Brain microvascular endothelial cell (primary cell): Measurements from ENCODE around the gene RPL19.

ENCODE experiments used
- DNase-seq: peaks from one replicate; pipeline ENCODE4 v3.0.0-alpha.2; 2020
- H3K27ac ChIP-seq: fragments of 250-450 bp; sonication (Bioruptor Pico); 2 replicates; pipeline ENCODE4 v1.5.1; 2020; ENCODE audit warnings: mild to moderate bottlenecking, moderate library complexity
- H3K27me3 ChIP-seq: fragments of 250-450 bp; sonication (Bioruptor Pico); replicated peaks from 2 replicates; pipeline ENCODE4 v1.5.1; 2020; ENCODE audit warnings: mild to moderate bottlenecking
- H3K36me3 ChIP-seq: fragments of 250-450 bp; sonication (Bioruptor Pico); replicated peaks from 2 replicates; pipeline ENCODE4 v1.5.1; 2020; ENCODE audit warnings: mild to moderate bottlenecking
- H3K4me3 ChIP-seq: 2 replicates; pipeline ENCODE4 v1.5.1; 2011; ENCODE audit warnings: low read depth, mild to moderate bottlenecking, control low read depth, low read length, moderate library complexity
- in situ Hi-C: cut with HindIII; loops from 2 replicates; pipeline ENCODE4 v1.10.0; 2017; ENCODE audit warnings: low sequenced_read_pairs, low pct_ligation_motif_present
- TF ChIP-seq, protein P1 (sequence below): IDR thresholded peaks from 2 replicates; pipeline ENCODE4 v1.5.1; 2011; ENCODE audit warnings: low read depth, mild to moderate bottlenecking, moderate library complexity, low read length, control low read depth, inconsistent platforms; ENCODE audit errors: missing control alignments

Gene RPL19

GRCh38 chr17:39155654-39156053, 44.4 kb upstream of the RPL19 start:
- TF ChIP-seq, protein P1, sequence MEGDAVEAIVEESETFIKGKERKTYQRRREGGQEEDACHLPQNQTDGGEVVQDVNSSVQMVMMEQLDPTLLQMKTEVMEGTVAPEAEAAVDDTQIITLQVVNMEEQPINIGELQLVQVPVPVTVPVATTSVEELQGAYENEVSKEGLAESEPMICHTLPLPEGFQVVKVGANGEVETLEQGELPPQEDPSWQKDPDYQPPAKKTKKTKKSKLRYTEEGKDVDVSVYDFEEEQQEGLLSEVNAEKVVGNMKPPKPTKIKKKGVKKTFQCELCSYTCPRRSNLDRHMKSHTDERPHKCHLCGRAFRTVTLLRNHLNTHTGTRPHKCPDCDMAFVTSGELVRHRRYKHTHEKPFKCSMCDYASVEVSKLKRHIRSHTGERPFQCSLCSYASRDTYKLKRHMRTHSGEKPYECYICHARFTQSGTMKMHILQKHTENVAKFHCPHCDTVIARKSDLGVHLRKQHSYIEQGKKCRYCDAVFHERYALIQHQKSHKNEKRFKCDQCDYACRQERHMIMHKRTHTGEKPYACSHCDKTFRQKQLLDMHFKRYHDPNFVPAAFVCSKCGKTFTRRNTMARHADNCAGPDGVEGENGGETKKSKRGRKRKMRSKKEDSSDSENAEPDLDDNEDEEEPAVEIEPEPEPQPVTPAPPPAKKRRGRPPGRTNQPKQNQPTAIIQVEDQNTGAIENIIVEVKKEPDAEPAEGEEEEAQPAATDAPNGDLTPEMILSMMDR: no peak
- Histone ChIP-seq H3K36me3 (no peaks in the 10 kb centered on the region), H3K27me3 (peaks cover 7% of the 10 kb centered on the region), H3K27ac (no peak overlapping the region), H3K4me3 (no peak overlapping the region)
- in situ Hi-C loops: no loop called here
- no peak for DNase-seq

- Histone ChIP-seq H3K27ac (no peak overlapping the region), H3K36me3 (no peaks in the 10 kb centered on the region), H3K4me3 (no peak overlapping the region), H3K27me3 (no peaks in the 10 kb centered on the region)
- DNase-seq: no peak
- in situ Hi-C loops: no loop called here
- TF ChIP-seq, protein P1: no peak
Observed at GRCh38 chr17:39156491-39156890, 43.6 kb upstream of the RPL19 start.

- Histone ChIP-seq H3K27me3 (no peaks in the 10 kb centered on the region), H3K4me3 (no peak overlapping the region), H3K27ac (no peak overlapping the region), H3K36me3 (no peaks in the 10 kb centered on the region)
- in situ Hi-C loops: no loop called here
- DNase-seq: no peak
- TF ChIP-seq, protein P1: no peak
Observed at GRCh38 chr17:39158623-39159022, 41.5 kb upstream of the RPL19 start.

DNA sequence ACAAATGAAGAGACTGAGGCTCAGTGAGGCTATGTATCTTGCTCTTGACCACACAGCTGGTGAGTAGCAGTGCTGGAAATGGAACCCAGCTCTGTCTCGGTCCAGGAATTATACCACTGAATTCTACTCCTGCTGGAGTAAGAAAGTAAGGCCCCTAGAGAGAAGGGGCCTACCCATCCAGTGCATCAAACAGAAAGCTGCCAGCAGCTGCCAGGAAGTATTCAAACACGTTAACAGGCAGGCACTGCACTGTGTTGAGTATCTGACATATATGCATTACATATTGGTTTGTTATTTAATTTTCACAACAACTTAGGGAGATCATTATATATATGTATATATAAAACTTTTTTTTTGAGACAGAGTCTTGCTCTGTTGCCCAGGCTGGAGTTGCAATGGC, 38.1 kb upstream of the RPL19 start:
- no peak overlapping the region for H3K4me3 ChIP-seq
- DNase-seq: no peak
- TF ChIP-seq, protein P1: no peak
- in situ Hi-C loops: no loop called here
- H3K27ac ChIP-seq: no peak overlapping the region
- H3K27me3 ChIP-seq: peaks cover 14% of the 10 kb centered on the region
- no peaks in the 10 kb centered on the region for H3K36me3 ChIP-seq

DNA sequence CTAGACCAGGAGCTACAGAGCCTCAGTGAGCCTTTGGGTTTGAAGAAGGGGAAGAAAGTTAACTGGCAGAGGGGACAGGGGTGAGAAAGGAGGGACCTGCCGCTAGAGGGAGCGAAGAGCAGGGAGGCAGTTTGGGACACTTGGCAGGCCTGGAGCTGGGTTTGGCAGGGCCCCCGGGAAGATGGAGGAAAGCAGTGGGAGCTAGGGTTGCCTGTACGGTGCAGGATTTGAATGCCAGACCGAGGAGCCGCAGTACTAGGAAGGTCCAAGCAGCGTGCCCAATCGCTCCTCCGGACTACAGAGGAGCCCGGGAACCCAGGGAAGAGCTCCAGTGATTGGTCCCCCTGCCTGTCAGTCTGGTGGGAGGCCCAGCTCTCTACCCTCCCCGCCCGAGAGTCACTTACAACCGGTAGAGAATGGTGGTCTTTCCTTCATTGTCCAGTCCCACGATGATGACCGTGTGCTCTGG, 35.4 kb upstream of the RPL19 start:
- Histone ChIP-seq H3K27me3 (peaks cover 17% of the 10 kb centered on the region), H3K27ac (no peak overlapping the region), H3K4me3 (peak overlapping the region; percentile 62), H3K36me3 (no peaks in the 10 kb centered on the region)
- in situ Hi-C loops: no loop called here
- peak; percentile 90 for DNase-seq
- TF ChIP-seq, protein P1: peak; percentile 94

DNA sequence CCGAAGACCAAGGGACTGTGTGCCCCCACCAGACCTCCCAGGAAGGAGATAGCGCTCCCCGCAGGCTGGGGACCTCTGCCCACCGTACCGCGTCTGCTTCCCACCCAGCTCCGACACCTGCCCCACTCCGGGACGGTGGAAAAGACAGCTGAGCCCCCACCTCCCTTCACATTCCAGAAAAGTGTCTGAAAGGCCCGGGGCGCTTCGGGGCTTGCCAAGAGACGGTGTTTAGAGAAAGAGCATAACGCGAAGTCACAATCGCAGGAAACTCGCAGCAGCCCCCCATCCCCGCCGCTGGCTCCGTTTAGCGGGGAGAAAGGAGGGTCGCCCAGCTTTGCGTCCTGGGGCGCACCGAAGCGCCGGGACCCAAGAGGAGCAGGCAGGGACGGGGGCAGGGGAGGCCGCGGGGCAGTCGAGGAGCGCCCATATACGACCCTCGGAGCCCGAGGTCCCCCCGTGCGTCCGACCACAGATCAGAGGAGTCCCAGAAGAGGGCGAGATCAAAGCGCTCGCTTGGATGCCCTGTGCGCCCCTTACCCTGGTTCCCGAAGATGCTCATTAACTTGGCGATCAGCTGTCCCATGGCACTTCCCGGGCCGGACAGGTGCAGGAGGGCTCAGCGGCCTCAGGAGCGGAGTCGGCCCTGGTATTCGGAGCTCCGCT, 34.8 kb upstream of the RPL19 start:
- in situ Hi-C loops: no loop called here
- H3K27me3 ChIP-seq: peaks cover 17% of the 10 kb centered on the region
- TF ChIP-seq, protein P1: no peak
- H3K27ac ChIP-seq: no peak overlapping the region
- no peak for DNase-seq
- H3K36me3 ChIP-seq: no peaks in the 10 kb centered on the region
- H3K4me3 ChIP-seq: peak overlapping the region; percentile 62
